Mucosa of descending colon (tissue), 3 donors: ENCODE measurements around the gene PIGC. TPM values are rescaled to one million over a fixed set of nuclear protein-coding genes. Genes with fewer than 3 reads are reported as not detected.

ENCODE experiments used
- ATAC-seq: fragments of 200-7000 bp; cut with Tn5 transposase; one replicate; pipeline ENCODE4 v1.9.1; 2020; ENCODE audit warnings: mild to moderate bottlenecking, moderate library complexity
- DNase-seq, 3 donors: peaks; one replicate each; pipeline ENCODE4 v3.0.0-alpha.2; 2020
- H3K36me3 ChIP-seq: fragments of 200-600 bp; one replicate; pipeline ENCODE4 v1.8.0; 2021; ENCODE audit warnings: low read depth, mild to moderate bottlenecking
- H3K4me1 ChIP-seq: fragments of 200-600 bp; one replicate; pipeline ENCODE4 v1.8.0; 2021; ENCODE audit warnings: low read depth, mild to moderate bottlenecking
- H3K4me3 ChIP-seq: fragments of 200-600 bp; one replicate; pipeline ENCODE4 v1.8.0; 2021; ENCODE audit warnings: mild to moderate bottlenecking
- H3K9me3 ChIP-seq: fragments of 200-600 bp; one replicate; pipeline ENCODE4 v1.8.0; 2021; ENCODE audit warnings: mild to moderate bottlenecking
- CTCF ChIP-seq: fragments of 200-600 bp; IDR thresholded peaks from one replicate; pipeline ENCODE4 v1.8.0; 2022; ENCODE audit warnings: antibody characterized with exemption, mild to moderate bottlenecking
- intact Hi-C, 2 donors: fragments of 100-400 bp; cut with DNase I in 1 of 2; cut with micrococcal nuclease in 1 of 2; formaldehyde crosslinking; loops; one replicate each; pipeline versions ENCODE4 v1.11.0 to v1.11.1; 2022; cut with DNase I, micrococcal nuclease
- total RNA-seq, 3 donors: library from RNA; stranded (reverse); fragmentation: NEBNext Ultra II Directional in 2 of 3; extraction: Animal tissue kit (Norgen Biotek cat#: 25700) in 2 of 3; gene quantifications; one replicate each; pipeline versions ENCODE4 v1.2.1 to v1.2.4, GENCODE V29; 2021 to 2023
- donor health status: DM: no; HTN: no; CAD: no; lungs with moderate emphysema.
- donor health status: DM: no; HTN: no; CAD: no.
- donor health status: DM: no; HTN: yes; CAD: no.

PIGC gene
- total RNA-seq, 3 donors from 2014 or later = 25.6 to 27.7 (median 26.3) TPM

- H3K4me1 ChIP-seq = no peaks in the 10 kb centered on the region
- no peak for TF ChIP-seq CTCF
- intact Hi-C loops = no loop called here
Observed at GRCh38 chr1:172421974-172422604, 21.8 kb downstream of the PIGC start.

DNA sequence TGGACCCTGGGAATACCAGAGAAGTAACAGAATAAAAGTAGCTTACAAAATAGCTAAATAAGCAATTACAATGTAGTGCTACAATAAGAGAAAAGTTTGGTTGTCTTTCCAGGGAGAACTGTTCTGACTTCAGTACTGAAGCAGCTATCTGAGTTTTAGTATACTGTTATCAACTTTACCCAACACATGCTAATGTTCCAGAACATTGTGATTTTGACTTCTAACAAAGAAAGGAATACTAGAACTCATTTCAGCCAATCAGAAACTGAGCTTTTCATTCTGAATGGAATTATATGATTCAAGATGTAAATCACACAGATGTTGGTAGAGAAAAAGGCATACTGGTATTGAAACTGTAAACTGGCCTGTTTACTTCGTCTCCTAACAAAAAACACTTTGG lies 23.5 kb downstream of the PIGC start, which contains the start of gene C1orf105:
C1orf105 (plus strand) TSS at position 301 of the 400 bp plus-strand sequence. CDS start 201 bp downstream, outside the sequence.
- no peak for ATAC-seq
- Histone ChIP-seq H3K4me1 (no peaks in the 10 kb centered on the region), H3K36me3 (no peaks in the 10 kb centered on the region), H3K4me3 (no peak within 1 kb of the TSS), H3K9me3 (no peaks in the 10 kb centered on the region)
- intact Hi-C loops = no loop called here
- DNase-seq = no peak
- TF ChIP-seq CTCF = no peak

More at GRCh38 chr1:172421974-172422604, 21.8 kb downstream of the PIGC start:
- Histone ChIP-seq H3K9me3 (no peaks in the 10 kb centered on the region), H3K4me3 (no peak overlapping the region), H3K36me3 (no peaks in the 10 kb centered on the region)
- ATAC-seq = no peak
- DNase-seq = no peak

- Histone ChIP-seq H3K4me1 (no peaks in the 10 kb centered on the region), H3K36me3 (no peaks in the 10 kb centered on the region), H3K9me3 (no peaks in the 10 kb centered on the region), H3K4me3 (no peak overlapping the region)
- TF ChIP-seq CTCF = no peak
- intact Hi-C loops = no loop called here
- ATAC-seq (no peak), DNase-seq (no peak)
Observed at GRCh38 chr1:172417557-172417956, 26.3 kb downstream of the PIGC start.

GRCh38 chr1:172416496-172417035 lies 27.3 kb downstream of the PIGC start:
- ATAC-seq = no peak
- no peaks in the 10 kb centered on the region for H3K9me3 ChIP-seq
- no peaks in the 10 kb centered on the region for H3K4me1 ChIP-seq
- no peak overlapping the region for H3K4me3 ChIP-seq
- TF ChIP-seq CTCF = no peak
- no peak for DNase-seq
- intact Hi-C loops = no loop called here
- H3K36me3 ChIP-seq = no peaks in the 10 kb centered on the region

GRCh38 chr1:172414331-172414730 lies 29.5 kb downstream of the PIGC start:
- DNase-seq (no peak), ATAC-seq (no peak)
- Histone ChIP-seq H3K4me1 (no peaks in the 10 kb centered on the region), H3K4me3 (no peak overlapping the region), H3K36me3 (no peaks in the 10 kb centered on the region), H3K9me3 (no peaks in the 10 kb centered on the region)
- TF ChIP-seq CTCF = no peak
- intact Hi-C loops = no loop called here
